A549 (cell line): ENCODE results near the gene KIAA0232.

ENCODE experiments used
- CTCF ChIP-seq: fragments of >200 bp; sonication (Bioruptor Twin); formaldehyde crosslinking; IDR thresholded peaks from 3 replicates; pipeline ENCODE4 v1.5.1; 2016
- JUN ChIP-seq, 2 experiments: fragments of >200 bp; sonication (Bioruptor Twin); formaldehyde crosslinking; IDR thresholded peaks; 2 replicates in 1 of 2; 3 replicates in 1 of 2; pipeline ENCODE4 v1.6.1; 2016 to 2017
- JUNB ChIP-seq: fragments of >200 bp; sonication (Bioruptor Twin); formaldehyde crosslinking; IDR thresholded peaks from 2 replicates; pipeline ENCODE4 v1.6.1; 2016

GRCh38 chr4:6900181-6900812 is 117.8 kb downstream of the KIAA0232 start:
- no peak for TF ChIP-seq JUNB
- no peak for TF ChIP-seq JUN (IDR thresholded peaks at IDR 0.05)
- TF ChIP-seq CTCF: no peak
